ENCODE data around the gene GNA14.
"Not testable (repeated sequence)": the region's sequence is repeated elsewhere in the genome, so short reads cannot be mapped to it uniquely, and the experiment has no call there.

GNA14 gene

GRCh38 chr9:77588271-77588937 lies 59.7 kb downstream of the GNA14 start:
- peak; percentile 95 for DNase-seq

GRCh38 chr9:77587851-77588250 lies 60.3 kb downstream of the GNA14 start:
- no peak for DNase-seq

- peak; percentile 64 for DNase-seq
Observed at GRCh38 chr9:77587042-77587441, 61.1 kb downstream of the GNA14 start.

- no peak for DNase-seq
Observed at GRCh38 chr9:77586591-77586990, 61.5 kb downstream of the GNA14 start.

- no peak for DNase-seq
Observed at GRCh38 chr9:77585335-77585786, 62.8 kb downstream of the GNA14 start.

GRCh38 chr9:77584927-77585326 lies 63.2 kb downstream of the GNA14 start:
- DNase-seq, result not testable (repeated sequence)

GRCh38 chr9:77582961-77583576 lies 65.1 kb downstream of the GNA14 start:
- no peak for DNase-seq

- DNase-seq, result no peak
Observed at GRCh38 chr9:77582525-77582924, 65.6 kb downstream of the GNA14 start.

- DNase-seq, result peak; percentile 27
Observed at GRCh38 chr9:77575785-77576184, 72.3 kb downstream of the GNA14 start.

- DNase-seq, result no peak
Observed at GRCh38 chr9:77569335-77569734, 78.8 kb downstream of the GNA14 start.

- no peak for DNase-seq
Observed at GRCh38 chr9:77563174-77563573, 84.9 kb downstream of the GNA14 start.

GRCh38 chr9:77562019-77562748 lies 85.9 kb downstream of the GNA14 start:
- no peak for DNase-seq

- DNase-seq, result no peak
Observed at GRCh38 chr9:77561331-77562018, 86.6 kb downstream of the GNA14 start.

GRCh38 chr9:77556396-77556795 lies 91.7 kb downstream of the GNA14 start:
- DNase-seq, result peak; percentile 33

GRCh38 chr9:77554586-77555105 lies 93.5 kb downstream of the GNA14 start:
- DNase-seq, result no peak

- DNase-seq, result no peak
Observed at GRCh38 chr9:77547106-77547730, 100.9 kb downstream of the GNA14 start.

GRCh38 chr9:77546376-77546950 lies 101.7 kb downstream of the GNA14 start:
- peak; percentile 57 for DNase-seq

- peak; percentile 22 for DNase-seq
Observed at GRCh38 chr9:77544546-77544945, 103.6 kb downstream of the GNA14 start.

- DNase-seq, result no peak
Observed at GRCh38 chr9:77543131-77543822, 104.8 kb downstream of the GNA14 start.

- no peak for DNase-seq
Observed at GRCh38 chr9:77541600-77541999, 106.5 kb downstream of the GNA14 start.

GRCh38 chr9:77541055-77541454 lies 107.1 kb downstream of the GNA14 start:
- no peak for DNase-seq
